NCI-H1436 (cell line): Measurements from ENCODE around the gene TBC1D14.
A peak's percentile ranks its signal among the peaks of the same experiment; 100 is the strongest.
"Not testable (repeated sequence)": the region's sequence is repeated elsewhere in the genome, so short reads cannot be mapped to it uniquely, and the experiment has no call there.

Source experiments
- DNase-seq: peaks from one replicate; lab custom pipeline; 2025; lab: John Stamatoyannopoulos, UW

Gene TBC1D14

DNA sequence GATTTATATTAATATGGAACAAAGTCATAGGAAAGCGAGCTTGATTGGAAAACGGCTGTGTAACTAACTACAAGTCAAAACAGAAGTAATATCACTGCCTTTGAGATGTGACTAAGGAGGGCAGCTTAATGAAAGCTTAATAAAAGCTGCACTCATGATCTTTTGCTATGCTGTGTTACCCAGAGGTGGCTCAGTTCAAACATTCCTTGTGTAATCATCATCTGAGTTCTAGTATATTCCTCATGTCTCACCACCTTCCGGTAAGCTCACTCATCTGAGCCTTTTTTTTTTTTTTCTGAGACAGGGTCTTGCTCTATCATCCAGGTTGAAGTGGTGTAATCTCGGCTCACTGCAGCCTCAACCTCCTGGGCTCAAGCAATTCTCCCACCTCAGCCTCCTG is 153.2 kb downstream of the TBC1D14 start:
- DNase-seq: no peak

DNA sequence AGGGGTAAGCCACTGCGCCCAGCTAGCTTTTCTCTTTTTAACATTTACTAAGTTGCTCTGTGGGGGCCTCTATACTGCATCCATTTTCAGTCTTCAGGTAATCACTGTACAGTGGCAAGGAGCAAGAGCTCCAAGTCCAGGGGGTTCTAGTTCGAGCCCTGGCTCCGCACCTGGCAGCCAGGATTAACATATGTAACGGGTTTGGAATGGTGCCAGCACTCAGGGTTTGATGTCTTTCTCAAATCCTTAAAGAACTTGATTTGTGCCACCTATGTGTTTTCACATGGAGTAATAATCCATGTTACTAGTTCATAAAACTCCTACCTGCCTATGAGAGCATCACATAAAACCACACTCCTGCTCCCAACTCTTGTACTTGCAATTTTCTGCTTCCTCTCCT is 153.7 kb downstream of the TBC1D14 start:
- DNase-seq: no peak

DNA sequence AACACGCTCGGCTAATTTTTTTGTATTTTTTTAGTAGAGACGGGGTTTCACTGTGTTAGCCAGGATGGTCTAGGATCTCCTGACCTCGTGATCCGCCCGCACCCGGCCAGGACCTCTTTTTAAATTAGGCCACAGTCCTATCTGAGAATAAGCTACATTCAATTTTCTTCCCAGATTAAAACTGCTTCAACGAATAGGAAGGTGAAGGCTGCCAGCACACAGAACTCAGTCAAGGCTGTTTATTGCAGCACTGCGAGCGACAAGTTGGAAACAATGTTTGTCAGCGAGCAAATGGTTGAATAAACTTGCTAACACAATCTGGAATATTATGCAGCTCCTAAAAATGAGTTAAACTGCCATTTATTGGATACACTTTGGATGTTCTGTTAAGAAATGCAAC is 156.4 kb downstream of the TBC1D14 start:
- no peak for DNase-seq

DNA sequence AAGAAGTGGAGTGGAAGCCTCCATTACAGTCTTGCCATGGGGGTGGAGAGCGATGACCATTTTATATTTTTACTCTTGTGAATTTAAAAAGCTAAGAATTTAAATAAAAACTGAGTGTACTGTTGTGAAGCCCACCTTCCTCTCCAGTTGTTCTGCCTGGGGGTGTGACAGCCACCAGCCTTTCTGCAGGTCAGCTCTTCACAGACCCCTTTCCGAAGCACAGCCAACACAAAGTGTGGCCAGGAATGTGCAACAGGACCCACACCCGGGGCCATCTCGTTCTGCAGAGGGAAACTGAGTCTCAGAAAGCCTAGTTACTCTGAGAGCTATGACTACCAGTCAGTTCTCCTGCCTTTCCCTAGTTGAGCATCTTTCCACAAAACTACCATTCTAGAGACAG is 156.9 kb downstream of the TBC1D14 start:
- DNase-seq: no peak

DNA sequence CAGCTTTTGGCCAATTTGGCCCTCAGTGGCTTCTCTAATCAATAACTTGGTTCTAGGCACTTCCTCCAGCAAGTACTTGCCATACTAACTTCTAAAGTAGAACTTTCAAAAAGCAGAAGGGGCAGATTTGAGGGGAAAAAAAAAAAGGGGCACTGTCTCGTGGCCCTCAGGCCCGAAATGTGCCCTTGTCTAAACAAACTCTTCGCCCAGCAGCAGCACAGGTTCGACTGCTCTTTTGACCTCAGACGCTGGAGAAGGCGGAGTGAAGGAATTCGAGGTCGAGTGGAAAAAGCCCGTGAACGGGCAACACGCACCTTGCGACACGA is 157.5 kb downstream of the TBC1D14 start:
- DNase-seq: no peak

DNA sequence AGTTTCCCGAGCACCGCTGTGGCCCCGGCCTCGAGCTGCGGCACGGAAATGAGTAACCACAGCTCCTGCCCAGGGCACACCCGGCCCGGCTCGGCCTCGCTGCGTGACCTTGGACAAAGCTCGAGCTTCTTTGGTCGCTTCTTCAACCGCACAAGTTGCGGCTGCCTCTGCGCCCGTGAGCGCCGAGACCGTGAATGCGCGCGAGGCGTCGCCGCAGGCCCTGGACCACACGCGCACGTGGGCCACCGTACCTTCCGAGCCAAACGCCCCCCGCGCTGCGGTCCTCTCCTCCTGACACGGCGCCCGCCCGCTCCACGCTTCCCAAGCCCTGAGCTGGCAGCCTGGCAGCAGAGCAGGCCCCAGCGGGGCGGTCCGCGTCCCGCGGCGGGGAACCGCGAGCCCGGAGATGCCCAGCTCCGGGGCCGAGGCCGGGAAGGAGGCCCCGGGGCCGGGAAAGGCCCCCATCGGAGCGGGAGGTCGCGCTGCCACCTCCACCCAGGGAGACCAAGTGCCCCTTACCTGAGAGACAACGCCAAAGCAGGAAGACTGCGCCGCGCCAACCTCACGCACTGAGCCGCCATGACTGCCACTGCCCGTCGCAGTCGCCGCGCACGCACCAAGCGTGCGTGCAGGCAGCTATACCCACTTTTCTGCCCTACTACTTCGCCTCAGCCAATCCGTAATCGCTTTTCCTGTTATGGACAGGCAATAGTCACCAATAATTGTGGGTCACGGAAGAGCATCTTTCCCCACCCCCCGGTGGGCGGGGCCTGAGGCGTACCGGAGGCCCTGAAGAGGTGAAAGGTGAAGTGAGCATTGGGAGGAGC is 158.0 kb downstream of the TBC1D14 start, which contains the start of gene GRPEL1:
Gene GRPEL1 (minus strand): TSS at position 613 of the 827 bp plus-strand sequence. CDS start 32 bp downstream, at position 581.
- peak; percentile 91 for DNase-seq

DNA sequence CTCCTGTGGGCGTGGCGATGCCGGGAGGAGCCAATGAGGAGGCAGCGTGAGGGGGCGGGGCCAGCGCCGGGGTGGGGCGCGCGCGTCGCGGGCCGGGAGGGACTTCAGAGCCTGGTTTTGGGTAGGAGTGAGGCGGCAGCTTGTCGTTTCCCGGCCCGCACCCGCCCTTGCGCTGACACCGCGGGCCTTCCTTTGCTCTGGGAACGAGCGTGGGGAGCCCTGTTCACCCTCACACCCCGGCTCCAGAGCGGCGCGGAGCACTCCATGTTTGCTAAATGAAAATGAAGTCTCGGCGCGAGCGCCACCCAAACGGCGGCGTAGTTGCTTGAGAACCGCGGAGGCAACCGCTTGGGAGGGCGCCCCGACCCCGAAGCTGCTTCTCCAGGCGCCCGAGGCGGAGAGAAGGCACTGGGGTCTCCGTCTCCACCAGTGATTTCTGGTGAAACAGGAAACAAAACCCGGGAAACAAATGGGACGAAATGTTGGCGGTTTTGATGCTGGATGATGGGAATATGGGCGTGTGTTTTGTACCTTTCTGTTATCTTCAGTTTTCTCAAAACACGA is 158.7 kb downstream of the TBC1D14 start:
- DNase-seq: no peak

DNA sequence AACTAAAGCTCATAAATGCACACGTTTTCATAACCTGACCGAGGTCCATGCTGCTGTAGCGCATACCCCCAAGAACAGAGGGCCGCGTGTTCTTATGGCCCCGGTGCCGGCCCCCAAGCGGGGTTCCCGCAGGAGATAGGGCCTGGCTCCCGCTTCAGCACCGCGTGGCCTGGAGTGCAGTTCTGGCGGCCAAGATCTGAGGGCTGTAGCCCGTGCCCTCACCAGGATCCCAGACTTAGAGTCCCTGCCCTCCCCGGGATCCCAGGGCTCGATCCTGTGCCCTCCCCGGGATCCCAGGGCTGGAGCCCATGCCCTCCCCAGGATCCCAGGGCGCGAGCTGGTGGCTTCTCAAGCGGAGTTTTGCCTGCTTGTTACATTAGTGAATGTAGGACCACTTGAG is 159.3 kb downstream of the TBC1D14 start:
- DNase-seq: no peak

DNA sequence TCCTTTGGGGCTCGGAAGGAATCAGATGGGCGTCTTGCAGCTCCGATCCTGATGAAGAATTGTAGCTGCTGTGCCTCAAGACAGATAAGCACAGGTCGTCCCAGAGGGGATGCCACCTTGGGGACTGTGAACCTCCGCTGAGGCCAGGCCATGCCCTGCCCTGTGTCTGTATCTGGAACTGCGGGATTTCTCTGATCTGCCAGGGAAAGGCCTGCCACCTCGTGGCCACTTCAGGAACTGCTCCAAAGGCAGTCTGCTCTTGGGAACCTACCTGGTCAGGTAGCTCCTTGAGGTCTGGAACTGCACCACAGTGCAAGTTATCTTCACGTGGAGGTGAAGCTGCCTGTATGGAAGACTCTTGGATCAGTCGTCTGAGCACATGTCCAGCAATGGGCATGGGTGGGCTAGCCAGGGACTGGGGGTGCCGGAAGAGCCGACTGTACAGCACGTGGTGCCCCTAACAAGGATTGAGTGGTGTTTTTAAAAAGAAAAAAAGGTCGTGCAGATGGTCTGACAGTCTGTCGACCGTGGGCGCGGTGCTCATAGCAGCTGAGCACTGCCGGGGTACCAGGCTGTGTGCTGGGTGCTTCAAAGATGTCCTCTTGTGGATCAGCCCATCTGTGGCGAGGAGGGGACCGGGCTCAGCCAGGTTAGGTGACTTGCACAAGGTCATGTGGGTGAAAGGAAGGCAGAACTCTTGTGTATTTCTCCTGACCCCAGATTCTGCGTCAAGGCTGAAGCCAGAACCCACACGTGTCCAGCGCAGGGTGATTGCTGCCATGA is 161.3 kb downstream of the TBC1D14 start:
- peak; percentile 37 for DNase-seq

DNA sequence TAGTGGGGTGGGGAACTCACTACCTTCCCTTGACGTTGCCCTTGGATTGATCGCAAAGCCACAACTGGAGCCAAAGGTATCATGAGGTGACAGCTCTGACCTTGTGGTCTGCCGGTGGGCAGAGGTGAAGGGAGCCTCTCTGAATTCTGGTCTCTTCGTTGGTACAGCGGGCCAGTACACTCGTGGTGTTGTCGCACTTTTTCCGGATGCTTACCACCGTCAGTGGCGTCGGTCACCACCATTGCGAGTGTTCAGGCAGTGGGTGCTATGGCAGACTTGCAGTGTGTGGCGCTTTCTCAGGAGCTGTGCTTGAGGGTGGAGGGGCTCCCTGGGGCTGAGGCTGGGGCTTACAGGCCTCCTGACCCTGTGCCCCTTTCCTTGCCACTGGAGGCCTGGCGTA is 163.4 kb downstream of the TBC1D14 start:
- no peak for DNase-seq

DNA sequence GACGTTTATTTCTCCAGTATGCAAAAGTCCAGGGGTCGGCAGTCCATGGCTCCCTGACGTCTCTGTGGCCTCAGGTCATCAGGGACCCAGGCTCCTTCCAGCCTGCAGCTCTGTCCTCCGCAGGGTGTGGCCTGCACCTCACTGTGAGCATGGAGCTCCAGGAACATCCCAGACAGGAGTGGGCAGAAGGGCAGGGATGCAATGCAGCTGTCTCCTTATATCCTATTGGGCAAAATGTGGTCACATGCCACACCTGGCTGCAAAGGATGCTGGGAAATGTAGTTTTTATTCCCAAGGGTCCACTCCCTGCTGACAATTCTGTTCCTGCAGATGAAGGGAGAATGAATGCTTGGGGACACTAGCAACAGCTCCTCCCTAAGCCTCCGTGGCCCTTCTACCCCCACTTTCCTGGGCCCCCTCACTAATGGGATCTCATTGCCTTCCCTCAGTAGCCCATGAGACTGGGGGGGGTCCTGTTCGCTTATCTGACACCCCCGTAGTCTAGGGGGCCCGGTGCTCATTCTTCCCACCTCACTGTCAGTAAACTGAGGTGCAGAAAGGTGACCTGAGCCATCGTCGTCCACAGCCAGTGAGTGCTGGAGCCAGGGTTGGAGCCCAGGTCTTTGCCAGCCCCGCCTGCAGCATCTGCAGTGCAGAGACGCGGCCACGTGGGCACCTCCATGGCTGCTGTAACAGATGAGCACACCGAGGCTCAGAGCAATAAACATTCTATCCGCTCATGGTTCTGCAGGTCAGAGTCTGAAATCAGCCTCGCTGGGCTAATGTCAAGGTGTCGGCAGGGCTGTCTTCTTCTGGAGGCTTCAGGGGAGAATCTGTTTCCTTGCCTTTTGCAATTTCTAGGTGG is 164.1 kb downstream of the TBC1D14 start:
- DNase-seq: peak; percentile 6

DNA sequence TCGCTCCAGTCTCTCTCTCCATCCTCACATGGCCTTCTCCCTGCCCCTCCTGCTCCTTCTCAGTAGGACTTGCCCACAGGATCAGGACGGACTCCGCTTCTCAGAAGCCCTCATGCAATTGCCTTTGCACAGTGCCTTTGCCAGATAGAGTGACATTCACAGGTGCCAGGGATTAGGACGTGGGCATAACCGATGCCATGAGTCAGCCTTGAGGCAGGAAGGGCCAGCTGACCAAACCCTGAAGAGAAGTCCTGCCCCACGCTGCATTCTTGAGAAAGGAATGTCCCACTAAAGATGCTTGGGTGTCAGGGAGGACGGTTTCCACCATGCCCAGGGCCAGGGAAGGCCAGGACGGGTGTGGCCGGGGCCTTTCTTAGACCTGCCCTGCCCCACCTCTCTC is 164.8 kb downstream of the TBC1D14 start:
- no peak for DNase-seq

DNA sequence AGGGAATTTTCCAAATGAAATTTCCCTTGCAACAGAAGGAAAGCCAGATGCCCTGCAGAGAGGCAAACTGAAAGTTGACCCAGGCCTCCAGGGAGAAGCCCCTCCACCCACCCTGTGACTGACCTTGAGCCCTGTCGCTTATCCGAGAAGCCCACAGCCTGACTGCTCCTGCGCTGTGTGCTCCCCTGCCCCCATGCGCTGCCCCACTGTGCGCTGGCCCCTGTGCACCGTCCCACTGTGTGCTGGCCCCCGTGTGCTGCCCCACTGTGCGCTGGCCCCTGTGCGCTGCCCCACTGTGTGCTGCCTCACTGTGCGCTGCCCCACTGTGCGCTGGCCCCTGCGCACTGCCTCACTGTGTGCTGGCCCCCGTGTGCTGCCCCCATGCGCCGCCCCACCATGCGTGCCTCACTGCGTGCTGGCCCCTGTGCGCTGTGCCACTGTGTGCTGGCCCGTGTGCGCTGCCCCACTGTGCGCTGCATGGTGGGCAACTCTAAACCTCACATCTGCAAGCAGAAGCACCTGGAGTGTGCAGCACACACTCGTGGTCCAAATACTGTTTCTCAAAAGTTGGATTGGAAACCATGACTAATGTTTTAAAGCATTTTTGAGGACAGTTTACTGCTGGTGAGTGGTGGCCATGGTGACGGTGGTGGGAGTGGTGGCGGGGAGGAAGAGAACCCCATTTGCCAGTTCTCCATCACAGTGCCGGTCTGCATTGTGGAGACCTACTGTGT is 166.5 kb downstream of the TBC1D14 start:
- no peak for DNase-seq

DNA sequence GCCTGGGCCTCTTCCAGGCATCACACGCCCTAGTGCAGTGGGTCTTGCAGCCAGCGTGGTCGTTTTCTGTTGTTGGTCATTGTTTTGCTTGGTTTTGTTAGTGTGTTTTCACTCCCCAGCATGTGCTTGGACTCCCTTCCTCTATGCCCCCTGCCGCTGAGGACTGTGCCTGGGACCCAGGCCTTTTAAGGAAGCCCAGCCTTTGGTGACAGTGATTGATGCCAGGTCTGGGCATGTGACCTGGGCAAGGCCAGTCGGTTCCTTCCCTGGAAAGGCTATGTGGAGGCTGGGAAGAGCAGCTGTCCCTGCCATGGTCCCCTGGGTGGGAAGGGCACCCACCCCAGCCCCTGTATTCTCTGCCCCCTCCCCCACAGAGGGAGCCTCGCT is 167.1 kb downstream of the TBC1D14 start:
- no peak for DNase-seq

DNA sequence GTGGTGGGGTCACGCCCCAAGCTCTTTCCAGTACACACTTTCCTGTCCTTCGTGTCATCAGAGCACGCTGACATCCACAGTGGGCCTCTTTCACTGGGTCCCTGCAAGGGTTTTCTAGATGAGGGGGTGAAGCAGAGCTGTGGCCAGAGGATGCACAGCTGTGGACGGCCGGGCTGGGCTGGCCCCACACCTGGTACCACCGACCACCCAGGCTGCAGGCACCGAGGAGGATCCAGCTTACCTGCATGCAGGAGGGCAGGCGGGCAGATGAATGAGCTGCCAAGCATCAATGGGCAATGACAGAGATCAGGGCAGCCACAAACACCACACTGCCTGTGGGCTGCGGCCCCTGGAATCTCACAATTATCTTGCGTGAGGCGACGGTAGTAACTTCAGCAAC is 167.7 kb downstream of the TBC1D14 start:
- no peak for DNase-seq

DNA sequence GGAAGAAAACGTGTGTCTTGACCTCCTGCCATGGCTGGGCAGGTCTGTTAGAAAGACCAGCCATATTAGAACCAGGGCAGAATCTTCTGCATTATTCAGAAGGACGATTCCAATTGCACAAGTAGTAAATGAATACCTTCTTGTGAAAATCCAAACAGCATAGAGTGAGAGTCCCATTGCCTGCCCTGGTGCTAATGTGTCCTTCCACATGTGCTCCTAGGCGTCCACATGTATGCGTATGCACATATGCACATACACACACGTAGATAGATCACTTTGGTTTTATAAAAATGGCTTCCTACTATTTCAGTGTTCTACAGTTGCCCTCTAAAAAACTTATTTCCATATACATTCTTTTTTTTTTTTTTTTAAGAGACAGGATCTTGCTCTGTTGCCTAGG is 168.4 kb downstream of the TBC1D14 start:
- no peak for DNase-seq

DNA sequence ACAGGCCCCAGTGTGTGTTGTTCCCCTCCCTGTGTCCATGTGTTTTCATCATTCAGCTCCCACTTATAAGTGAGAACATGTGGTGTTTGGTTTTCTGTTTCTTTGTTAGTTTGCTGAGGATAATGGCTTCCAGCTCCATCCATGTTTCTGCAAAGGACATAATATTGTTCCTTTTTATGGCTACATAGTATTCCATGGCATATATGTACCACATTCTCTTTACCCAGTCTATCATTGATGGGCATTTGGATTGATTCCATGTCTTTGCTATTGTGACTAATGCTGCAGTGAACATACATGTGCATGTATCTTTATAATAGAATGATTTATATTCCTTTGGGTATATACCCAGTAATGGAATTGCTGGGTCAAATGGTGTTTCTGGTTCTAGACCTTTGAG is 169.9 kb downstream of the TBC1D14 start:
- not testable (repeated sequence) for DNase-seq

DNA sequence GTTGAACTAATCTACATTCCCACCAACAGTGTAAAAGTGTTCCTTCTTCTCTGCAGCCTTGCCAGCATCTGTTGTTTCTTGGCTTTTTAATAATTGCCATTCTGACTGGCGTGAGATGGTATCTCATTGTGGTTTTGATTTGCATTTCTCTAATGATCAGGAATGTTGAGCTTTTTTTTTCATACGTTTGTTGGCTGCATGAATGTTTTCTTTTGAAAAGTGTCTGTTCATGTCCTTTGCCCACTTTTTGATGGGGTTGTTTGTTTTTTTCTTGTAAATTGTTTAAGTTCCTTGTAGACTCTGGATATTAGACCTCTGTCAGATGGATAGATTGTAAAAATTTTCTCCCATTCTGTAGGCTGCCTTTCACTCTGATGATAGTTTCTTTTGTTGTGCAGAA is 170.3 kb downstream of the TBC1D14 start:
- not testable (repeated sequence) for DNase-seq
